Ovary (tissue), 3 donors: ENCODE data around the gene CYFIP1.

ENCODE experiments used
- EP300 ChIP-seq: sonication (generic); formaldehyde crosslinking; IDR thresholded peaks from one replicate; pipeline ENCODE4 v1.6.1; 2017; ENCODE audit warnings: antibody characterized with exemption
- POLR2A ChIP-seq: fragments of 450-650 bp; IDR thresholded peaks from one replicate; pipeline ENCODE4 v1.6.1; 2017; ENCODE audit warnings: antibody characterized with exemption, mild to moderate bottlenecking, moderate library complexity
- TF ChIP-seq, protein P1 (sequence below), 3 donors: fragments of 450-650 bp in 2 of 3; fragments of 200-600 bp in 1 of 3; IDR thresholded peaks; one replicate each; pipeline versions ENCODE4 v1.5.1 to v1.8.0; 2016 to 2022; ENCODE audit warnings: antibody characterized with exemption in 3 of 3, mild to moderate bottlenecking in 1 of 3
- donor health status: DM: no; HTN: no; CAD: no.

- TF ChIP-seq EP300 (no peak), POLR2A (no peak)
- TF ChIP-seq, protein P1, sequence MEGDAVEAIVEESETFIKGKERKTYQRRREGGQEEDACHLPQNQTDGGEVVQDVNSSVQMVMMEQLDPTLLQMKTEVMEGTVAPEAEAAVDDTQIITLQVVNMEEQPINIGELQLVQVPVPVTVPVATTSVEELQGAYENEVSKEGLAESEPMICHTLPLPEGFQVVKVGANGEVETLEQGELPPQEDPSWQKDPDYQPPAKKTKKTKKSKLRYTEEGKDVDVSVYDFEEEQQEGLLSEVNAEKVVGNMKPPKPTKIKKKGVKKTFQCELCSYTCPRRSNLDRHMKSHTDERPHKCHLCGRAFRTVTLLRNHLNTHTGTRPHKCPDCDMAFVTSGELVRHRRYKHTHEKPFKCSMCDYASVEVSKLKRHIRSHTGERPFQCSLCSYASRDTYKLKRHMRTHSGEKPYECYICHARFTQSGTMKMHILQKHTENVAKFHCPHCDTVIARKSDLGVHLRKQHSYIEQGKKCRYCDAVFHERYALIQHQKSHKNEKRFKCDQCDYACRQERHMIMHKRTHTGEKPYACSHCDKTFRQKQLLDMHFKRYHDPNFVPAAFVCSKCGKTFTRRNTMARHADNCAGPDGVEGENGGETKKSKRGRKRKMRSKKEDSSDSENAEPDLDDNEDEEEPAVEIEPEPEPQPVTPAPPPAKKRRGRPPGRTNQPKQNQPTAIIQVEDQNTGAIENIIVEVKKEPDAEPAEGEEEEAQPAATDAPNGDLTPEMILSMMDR (IDR thresholded peaks at IDR 0.05) = no peak
These were observed 88.5 kb downstream of the CYFIP1 start for GRCh38 chr15:22891426-22892210.
